ENCODE results near the gene DUOXA2.

DNA sequence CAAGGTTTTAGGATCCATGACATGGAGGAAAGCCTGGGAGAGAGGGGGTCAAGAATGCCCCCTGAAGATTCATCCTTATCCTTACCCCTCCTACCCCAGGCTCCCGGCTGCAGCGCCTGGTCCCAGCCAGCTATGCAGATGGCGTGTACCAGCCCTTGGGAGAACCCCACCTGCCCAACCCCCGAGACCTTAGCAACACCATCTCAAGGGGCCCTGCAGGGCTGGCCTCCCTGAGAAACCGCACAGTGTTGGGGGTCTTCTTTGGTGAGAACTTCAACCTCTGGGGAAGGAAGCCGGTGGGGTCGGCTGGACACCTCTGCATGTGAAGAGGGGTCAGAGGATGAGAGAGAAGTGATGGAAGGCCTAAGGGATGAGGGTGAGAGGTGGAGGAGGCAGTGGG, 19.9 kb downstream of the DUOXA2 start:
- TF ChIP-seq, protein P1, sequence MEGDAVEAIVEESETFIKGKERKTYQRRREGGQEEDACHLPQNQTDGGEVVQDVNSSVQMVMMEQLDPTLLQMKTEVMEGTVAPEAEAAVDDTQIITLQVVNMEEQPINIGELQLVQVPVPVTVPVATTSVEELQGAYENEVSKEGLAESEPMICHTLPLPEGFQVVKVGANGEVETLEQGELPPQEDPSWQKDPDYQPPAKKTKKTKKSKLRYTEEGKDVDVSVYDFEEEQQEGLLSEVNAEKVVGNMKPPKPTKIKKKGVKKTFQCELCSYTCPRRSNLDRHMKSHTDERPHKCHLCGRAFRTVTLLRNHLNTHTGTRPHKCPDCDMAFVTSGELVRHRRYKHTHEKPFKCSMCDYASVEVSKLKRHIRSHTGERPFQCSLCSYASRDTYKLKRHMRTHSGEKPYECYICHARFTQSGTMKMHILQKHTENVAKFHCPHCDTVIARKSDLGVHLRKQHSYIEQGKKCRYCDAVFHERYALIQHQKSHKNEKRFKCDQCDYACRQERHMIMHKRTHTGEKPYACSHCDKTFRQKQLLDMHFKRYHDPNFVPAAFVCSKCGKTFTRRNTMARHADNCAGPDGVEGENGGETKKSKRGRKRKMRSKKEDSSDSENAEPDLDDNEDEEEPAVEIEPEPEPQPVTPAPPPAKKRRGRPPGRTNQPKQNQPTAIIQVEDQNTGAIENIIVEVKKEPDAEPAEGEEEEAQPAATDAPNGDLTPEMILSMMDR (IDR thresholded peaks at IDR 0.05; ENCODE audit: low read length): no peak
- TF ChIP-seq EZH2 (IDR thresholded peaks at IDR 0.05; ENCODE audit: borderline replicate concordance, low read length): no peak

Measured in OCI-LY1 (cell line).